GM12872 (cell line): ENCODE results near the gene TMEM174.

Source experiments
- TF ChIP-seq, protein P1 (sequence below): IDR thresholded peaks from 3 replicates; pipeline ENCODE4 v1.5.1; 2011; ENCODE audit warnings: low read depth, mild to moderate bottlenecking, low read length, moderate library complexity; ENCODE audit not compliant: insufficient read depth

Gene TMEM174, protein sequence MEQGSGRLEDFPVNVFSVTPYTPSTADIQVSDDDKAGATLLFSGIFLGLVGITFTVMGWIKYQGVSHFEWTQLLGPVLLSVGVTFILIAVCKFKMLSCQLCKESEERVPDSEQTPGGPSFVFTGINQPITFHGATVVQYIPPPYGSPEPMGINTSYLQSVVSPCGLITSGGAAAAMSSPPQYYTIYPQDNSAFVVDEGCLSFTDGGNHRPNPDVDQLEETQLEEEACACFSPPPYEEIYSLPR

DNA sequence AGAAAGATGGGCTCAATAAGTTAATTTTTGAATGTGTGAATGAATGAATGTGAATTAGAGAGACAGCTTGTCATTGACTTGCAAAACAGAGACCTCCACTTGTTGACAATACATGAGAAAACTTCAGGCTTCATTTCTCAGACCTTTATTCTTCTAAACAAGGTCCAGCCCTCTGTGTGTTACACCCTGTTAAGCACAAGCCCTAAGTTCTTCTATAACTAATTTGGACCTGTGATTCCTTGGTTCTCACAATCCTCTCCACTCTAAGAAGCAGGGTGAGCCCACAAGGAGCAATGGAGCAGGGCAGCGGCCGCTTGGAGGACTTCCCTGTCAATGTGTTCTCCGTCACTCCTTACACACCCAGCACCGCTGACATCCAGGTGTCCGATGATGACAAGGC is at the start of gene TMEM174:
Gene TMEM174, plus strand, starts transcription at position 243 of the 400 bp plus-strand sequence. Its CDS starts 51 bp downstream, at position 294.
- TF ChIP-seq, protein P1, sequence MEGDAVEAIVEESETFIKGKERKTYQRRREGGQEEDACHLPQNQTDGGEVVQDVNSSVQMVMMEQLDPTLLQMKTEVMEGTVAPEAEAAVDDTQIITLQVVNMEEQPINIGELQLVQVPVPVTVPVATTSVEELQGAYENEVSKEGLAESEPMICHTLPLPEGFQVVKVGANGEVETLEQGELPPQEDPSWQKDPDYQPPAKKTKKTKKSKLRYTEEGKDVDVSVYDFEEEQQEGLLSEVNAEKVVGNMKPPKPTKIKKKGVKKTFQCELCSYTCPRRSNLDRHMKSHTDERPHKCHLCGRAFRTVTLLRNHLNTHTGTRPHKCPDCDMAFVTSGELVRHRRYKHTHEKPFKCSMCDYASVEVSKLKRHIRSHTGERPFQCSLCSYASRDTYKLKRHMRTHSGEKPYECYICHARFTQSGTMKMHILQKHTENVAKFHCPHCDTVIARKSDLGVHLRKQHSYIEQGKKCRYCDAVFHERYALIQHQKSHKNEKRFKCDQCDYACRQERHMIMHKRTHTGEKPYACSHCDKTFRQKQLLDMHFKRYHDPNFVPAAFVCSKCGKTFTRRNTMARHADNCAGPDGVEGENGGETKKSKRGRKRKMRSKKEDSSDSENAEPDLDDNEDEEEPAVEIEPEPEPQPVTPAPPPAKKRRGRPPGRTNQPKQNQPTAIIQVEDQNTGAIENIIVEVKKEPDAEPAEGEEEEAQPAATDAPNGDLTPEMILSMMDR, result no peak

DNA sequence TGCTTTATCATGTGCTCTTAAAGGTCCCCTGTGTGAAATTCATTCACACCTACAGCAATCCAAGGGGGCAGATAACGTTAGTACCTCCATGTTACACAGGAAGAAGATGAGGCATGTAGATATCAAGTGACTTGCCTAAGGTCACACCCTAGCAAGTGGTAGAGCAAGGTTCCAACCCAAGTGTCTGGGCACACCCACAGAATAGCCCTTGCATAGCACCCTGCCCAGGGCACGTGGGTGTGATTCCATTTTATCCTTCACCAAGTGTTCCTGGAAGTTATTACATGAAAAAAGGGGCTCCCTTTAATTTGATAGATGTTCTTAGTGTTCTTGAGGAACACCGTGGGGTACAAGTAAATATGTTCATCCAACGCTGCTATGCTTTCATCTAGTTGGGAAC is 47.7 kb upstream of the TMEM174 start:
- TF ChIP-seq, protein P1, result no peak

DNA sequence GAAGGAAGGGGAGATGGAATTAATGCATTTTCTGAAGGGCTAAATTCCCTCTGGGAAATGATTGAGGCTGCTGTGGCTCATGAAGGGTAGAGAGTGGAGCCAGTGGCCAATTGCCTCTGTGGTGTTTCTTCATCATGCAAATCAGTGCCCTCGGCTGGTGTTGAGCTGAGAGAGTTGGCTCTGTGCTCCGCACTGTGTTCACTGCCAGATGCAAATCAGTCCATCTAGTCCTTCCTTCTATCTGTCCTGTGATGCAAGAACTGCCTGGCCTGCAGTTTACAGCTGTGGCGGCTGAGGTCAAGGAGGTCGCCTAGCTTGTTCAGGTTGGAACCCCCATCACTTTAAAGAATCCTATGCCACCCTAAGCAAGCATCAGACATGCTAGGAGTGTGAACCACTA is 46.6 kb upstream of the TMEM174 start:
- TF ChIP-seq, protein P1, result no peak

DNA sequence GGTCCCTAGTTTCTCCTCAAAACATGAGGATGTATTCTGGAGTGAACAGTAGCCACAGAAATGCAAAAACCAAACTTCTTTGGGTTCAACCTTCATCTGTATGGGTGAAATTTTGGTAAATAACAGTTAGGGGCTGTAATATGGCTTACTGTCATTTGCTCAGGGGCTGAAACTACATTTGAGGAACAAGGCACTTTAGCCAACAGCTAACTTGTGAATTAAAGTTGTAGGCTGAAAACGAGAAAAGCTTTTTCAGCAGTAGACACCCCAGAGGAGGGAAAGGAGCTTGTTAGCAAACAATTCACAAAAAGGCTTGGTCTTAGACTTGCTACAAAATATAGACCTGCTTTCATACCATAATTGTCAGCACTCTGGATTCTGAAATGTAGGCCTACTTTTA is 46.0 kb upstream of the TMEM174 start:
- TF ChIP-seq, protein P1, result no peak

DNA sequence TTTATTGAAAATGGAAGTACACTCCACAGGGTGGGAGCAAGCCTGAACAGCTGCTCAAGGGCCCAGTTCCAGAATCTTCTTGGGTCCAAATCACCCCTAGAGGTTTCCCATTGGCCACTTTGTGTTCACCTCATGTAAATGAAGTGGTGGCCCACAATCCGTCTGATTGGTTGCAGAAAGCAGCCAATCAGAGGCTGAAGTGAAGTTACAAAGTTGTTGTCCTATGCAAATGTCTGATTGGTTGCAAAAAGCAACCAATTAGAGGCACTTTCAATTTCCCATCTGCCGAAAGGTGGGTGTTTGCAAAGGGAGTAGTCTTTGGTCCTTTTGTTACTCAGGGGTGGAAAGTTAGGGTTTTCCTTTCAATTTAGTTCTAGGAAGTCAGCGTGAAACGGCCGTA is 43.9 kb upstream of the TMEM174 start:
- TF ChIP-seq, protein P1, result no peak

DNA sequence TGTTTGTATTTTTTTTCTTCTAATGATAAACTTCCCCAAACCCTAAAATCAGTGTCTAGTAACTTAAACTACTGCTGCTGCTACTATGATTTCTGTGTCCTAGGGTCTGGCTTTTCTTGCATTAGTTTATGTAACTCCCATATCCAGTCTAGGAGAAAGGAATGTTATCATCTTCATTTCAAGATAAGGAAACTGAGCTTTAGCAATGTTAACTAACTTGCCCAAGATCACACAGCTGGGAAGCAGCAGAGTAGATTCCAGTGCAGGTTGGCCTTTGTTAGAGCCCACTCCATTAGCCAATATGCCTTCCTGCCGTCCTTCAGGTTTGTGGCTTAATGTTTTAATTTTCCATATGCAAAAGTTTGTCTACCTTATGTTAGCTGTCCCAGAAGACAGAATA is 42.2 kb upstream of the TMEM174 start:
- TF ChIP-seq, protein P1, result no peak

DNA sequence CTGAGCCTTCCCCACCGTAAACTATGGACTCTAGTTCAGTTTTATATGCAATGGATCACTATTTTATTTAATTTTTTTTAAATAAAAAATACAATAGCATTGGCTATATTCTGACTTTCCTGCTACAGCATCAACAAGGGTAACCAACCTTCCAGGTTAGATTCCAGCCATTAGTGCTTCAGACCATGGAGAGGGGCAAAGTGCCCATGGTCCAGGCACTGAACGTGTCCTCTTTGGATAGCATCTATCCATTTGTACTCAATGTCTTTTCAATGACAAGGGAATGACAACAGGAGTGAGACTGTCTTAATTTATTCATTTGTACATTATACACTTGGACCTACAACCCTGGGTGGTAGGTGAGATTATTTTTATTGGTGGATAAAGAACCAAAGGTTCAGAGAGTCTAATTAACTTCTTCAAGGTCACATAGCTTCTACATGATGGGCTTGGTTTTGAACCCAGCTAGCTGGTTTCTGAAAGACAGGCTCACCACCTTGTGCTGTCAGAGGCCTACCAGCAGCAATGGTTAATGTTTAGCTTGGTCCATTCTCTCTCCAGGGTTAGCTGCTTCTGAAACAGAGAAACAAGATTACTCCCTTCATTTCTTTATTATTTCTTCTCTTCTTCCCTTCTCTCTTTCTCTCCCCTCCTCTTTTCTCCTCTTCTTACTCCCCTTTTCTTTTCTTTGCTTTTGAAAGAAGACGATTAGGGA is 41.1 kb upstream of the TMEM174 start:
- TF ChIP-seq, protein P1, result no peak
